ENCODE measurements around the gene BBS2. TPM values are rescaled to one million over a fixed set of nuclear protein-coding genes. Genes with fewer than 3 reads are reported as not detected.

Gene BBS2
- total RNA-seq, result 29.4 TPM

- no peak for TF ChIP-seq CTCF (IDR thresholded peaks at IDR 0.05)
- H3K9me3 ChIP-seq, result no peaks in the 10 kb centered on the region
- H3K27me3 ChIP-seq, result no peaks in the 10 kb centered on the region
- H3K4me1 ChIP-seq, result peaks cover 0 to 28% of the 10 kb centered on the region in 2 donors
- peak within 1 kb of the TSS; percentile 91 to 94 for H3K4me3 ChIP-seq
- intact Hi-C loops (cut with DNase I), result loop anchor here (2.0 to 5.0 kb wide), 2 partner anchors 123 to 183 kb away; no protein-coding TSS in a partner anchor
- no peaks in the 10 kb centered on the region for H3K36me3 ChIP-seq
- peak; percentile 49 to 92 for DNase-seq (ENCODE audit: low spot score in 2 of 2)
- H3K27ac ChIP-seq, result peak within 1 kb of the TSS; percentile 82 to 84
Observed at GRCh38 chr16:56519459-56520250, at the start of gene BBS2. Gene BBS2, minus strand, starts transcription at chr16:56520024. Its CDS starts 162 bp downstream, at chr16:56519862.

GRCh38 chr16:56564793-56565477 lies 45.1 kb upstream of the BBS2 start, which contains the start of gene MT4:
Gene MT4, plus strand, starts transcription at chr16:56565073. Its CDS starts 56 bp downstream, at chr16:56565129.
- Histone ChIP-seq H3K27me3 (no peaks in the 10 kb centered on the region), H3K9me3 (no peaks in the 10 kb centered on the region), H3K4me3 (no peak within 1 kb of the TSS), H3K4me1 (no peaks in the 10 kb centered on the region), H3K36me3 (no peaks in the 10 kb centered on the region), H3K27ac (no peak within 1 kb of the TSS)
- TF ChIP-seq CTCF (IDR thresholded peaks at IDR 0.05), result no peak
- intact Hi-C loops (cut with DNase I), result no loop called here
- DNase-seq (ENCODE audit: low spot score in 2 of 2), result no peak

GRCh38 chr16:56561126-56561525 lies 41.3 kb upstream of the BBS2 start:
- Histone ChIP-seq H3K9me3 (no peaks in the 10 kb centered on the region), H3K36me3 (no peaks in the 10 kb centered on the region), H3K27me3 (no peaks in the 10 kb centered on the region), H3K4me3 (no peak overlapping the region), H3K4me1 (no peaks in the 10 kb centered on the region), H3K27ac (no peak overlapping the region)
- no peak for DNase-seq (ENCODE audit: low spot score in 2 of 2)
- intact Hi-C loops (cut with DNase I), result no loop called here
- no peak for TF ChIP-seq CTCF (IDR thresholded peaks at IDR 0.05)

- intact Hi-C loops (cut with DNase I), result no loop called here
Observed at GRCh38 chr16:56560447-56560846, 40.6 kb upstream of the BBS2 start.

GRCh38 chr16:56559109-56559508 lies 39.3 kb upstream of the BBS2 start:
- no peaks in the 10 kb centered on the region for H3K27me3 ChIP-seq
- H3K4me3 ChIP-seq, result no peak overlapping the region
- no peaks in the 10 kb centered on the region for H3K9me3 ChIP-seq
- H3K27ac ChIP-seq, result no peak overlapping the region
- no peak for TF ChIP-seq CTCF (IDR thresholded peaks at IDR 0.05)
- H3K4me1 ChIP-seq, result no peaks in the 10 kb centered on the region
- no peaks in the 10 kb centered on the region for H3K36me3 ChIP-seq
- DNase-seq (ENCODE audit: low spot score in 2 of 2), result no peak
- intact Hi-C loops (cut with DNase I), result no loop called here

More at GRCh38 chr16:56560447-56560846, 40.6 kb upstream of the BBS2 start:
- Histone ChIP-seq H3K4me1 (no peaks in the 10 kb centered on the region), H3K4me3 (no peak overlapping the region), H3K27ac (no peak overlapping the region), H3K27me3 (no peaks in the 10 kb centered on the region), H3K36me3 (no peaks in the 10 kb centered on the region), H3K9me3 (no peaks in the 10 kb centered on the region)
- TF ChIP-seq CTCF (IDR thresholded peaks at IDR 0.05), result no peak
- DNase-seq (ENCODE audit: low spot score in 2 of 2), result no peak
